D721Med (cell line): ENCODE data around the gene RXRB.

Experiments
- DNase-seq: peaks from one replicate; pipeline ENCODE4 v3.0.0; 2011; ENCODE audit warnings: low spot score; ENCODE audit not compliant: insufficient read length
- FAIRE-seq: peaks from 2 replicates; lab custom pipeline; 2011; peaks lifted over from hg19 to GRCh38; lab: Jason Lieb, UNC
- TF ChIP-seq, protein P1 (sequence below): IDR thresholded peaks from 2 replicates; pipeline ENCODE4 v1.5.1; 2012; ENCODE audit warnings: mild to moderate bottlenecking, control low read depth; ENCODE audit not compliant: insufficient read depth; ENCODE audit errors: missing control alignments

The RXRB gene

DNA sequence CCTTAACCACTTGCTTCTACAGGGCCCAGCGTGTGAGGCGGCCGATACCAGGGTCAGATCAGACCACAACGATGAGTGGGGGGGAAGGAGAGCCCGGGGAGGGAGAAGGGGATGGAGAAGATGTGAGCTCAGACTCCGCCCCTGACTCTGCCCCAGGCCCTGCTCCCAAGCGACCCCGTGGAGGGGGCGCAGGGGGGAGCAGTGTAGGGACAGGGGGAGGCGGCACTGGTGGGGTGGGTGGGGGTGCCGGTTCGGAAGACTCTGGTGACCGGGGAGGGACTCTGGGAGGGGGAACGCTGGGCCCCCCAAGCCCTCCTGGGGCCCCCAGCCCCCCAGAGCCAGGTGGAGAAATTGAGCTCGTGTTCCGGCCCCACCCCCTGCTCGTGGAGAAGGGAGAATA, 10.7 kb upstream of the RXRB start:
- DNase-seq: no peak
- TF ChIP-seq, protein P1, sequence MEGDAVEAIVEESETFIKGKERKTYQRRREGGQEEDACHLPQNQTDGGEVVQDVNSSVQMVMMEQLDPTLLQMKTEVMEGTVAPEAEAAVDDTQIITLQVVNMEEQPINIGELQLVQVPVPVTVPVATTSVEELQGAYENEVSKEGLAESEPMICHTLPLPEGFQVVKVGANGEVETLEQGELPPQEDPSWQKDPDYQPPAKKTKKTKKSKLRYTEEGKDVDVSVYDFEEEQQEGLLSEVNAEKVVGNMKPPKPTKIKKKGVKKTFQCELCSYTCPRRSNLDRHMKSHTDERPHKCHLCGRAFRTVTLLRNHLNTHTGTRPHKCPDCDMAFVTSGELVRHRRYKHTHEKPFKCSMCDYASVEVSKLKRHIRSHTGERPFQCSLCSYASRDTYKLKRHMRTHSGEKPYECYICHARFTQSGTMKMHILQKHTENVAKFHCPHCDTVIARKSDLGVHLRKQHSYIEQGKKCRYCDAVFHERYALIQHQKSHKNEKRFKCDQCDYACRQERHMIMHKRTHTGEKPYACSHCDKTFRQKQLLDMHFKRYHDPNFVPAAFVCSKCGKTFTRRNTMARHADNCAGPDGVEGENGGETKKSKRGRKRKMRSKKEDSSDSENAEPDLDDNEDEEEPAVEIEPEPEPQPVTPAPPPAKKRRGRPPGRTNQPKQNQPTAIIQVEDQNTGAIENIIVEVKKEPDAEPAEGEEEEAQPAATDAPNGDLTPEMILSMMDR: no peak
- no peak for FAIRE-seq

DNA sequence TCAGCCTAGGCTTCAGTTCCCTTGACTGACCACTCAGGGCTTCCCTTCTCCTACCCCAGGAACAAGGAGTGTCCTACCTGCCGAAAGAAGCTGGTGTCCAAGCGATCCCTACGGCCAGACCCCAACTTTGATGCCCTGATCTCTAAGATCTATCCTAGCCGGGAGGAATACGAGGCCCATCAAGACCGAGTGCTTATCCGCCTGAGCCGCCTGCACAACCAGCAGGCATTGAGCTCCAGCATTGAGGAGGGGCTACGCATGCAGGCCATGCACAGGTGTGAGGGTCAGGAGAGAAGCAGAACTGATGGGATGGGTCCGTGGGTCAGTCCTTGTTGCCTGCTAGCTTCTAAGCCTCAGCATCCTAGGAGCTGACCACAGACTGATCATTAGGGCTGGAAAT, 9.4 kb upstream of the RXRB start:
- DNase-seq: no peak
- TF ChIP-seq, protein P1: no peak
- no peak for FAIRE-seq

DNA sequence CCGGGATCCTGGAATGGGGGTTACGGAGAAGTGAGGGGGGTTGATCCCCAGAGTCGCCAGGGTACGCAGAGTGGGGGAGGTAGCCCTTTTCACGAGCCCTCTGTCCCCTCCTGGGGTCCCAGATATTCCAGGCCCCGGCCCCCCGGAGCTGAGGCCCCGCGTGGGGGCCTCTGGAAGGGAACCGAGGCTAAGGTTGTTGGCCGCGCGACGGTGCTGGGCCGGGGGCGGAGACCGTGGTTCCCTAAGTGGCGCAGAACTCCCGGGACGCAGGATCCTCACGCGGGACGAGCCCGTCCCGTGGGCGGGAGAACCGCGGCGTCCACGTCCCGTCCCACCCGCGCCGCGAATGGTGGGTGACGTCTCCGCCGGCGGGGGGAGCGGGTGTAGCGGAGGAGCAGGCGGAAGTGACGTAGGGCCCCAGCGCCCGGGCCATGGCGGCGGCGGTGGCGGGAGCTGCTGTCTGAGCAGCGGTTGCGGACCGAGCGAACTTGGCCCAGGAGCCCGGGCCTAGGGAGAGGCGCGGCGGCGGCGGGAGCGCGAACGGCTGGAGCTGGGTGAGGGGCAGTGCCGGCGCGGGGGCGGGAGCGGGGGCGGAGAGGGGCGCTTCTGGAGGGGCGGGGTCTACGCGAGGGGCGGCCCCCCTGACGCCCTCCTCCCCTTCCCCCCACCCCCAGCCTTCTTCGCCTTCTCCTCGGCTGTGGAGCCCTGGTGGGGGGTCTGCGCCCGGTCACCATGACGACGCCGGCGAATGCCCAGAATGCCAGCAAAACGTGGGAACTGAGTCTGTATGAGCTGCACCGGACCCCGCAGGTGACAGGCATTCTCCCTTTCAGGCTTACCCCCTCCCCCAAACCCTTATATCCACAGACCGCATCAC, 7.9 kb upstream of the RXRB start, which contains the start of gene RING1:
Gene RING1 (plus strand): TSS at position 410 of the 877 bp plus-strand sequence. CDS start 323 bp downstream, at position 733.
- peak; percentile 97 for DNase-seq
- TF ChIP-seq, protein P1: no peak
- FAIRE-seq: no peak

DNA sequence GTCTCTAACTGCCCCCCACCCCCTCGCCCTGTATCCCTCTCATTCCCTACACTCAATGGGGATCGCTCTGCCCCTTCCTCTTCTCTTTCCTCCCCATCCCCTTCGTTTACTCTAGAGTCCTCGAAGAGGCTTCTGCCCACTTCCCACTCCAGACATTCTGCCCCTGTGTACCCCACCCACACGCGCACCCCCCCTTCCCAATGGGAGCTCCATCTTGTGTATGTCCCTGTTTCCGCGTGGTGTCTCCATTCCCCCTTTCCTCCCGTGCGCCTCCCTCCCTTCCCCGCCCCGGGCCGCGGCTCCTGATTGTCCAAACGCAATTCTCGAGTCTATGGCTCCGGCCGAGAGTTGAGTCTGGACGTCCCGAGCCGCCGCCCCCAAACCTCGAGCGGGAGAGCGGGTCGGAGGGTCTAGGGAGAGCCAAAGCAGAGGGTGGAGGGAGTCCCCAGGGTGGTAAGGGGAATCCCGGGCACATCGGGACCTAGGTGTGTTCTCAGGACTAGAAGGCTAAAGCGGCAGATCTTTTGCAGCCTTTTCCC, 7.2 kb upstream of the RXRB start:
- DNase-seq: no peak
- no peak for FAIRE-seq
- TF ChIP-seq, protein P1: no peak

DNA sequence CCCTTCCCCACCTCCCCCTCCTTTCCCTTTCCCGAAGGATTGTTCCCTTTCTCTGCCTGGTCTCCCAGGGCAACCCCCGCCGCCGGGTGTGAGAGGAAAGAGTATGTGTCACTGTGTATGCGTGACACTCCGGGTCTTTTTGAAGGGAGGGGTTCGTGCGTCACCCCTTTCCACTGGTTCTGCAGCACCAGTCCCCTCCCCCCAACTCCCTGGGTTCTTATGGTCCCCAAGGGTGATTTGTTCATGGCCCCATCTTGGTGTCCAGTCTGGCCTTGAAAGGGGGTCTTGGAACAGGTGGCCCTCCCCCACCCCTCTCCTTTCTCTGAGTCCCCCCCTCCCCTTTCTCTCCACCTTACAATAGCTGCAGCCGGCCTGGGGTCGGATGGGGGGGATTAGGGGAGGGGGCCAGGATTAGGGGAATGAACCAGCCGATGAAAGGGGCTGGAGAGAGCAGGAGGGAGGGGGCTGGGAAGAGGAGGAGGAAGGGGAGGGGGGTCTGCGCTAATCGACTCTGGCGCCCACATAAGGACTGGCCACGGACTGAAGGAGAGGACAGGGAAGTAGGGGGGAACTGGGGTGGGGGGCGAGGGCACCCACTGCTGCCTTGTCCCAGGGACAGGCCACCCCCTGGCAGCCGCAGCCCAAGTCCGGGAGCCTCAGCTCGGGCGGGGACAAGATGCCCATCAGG, 6.5 kb upstream of the RXRB start:
- FAIRE-seq: no peak
- no peak for DNase-seq
- TF ChIP-seq, protein P1: no peak

DNA sequence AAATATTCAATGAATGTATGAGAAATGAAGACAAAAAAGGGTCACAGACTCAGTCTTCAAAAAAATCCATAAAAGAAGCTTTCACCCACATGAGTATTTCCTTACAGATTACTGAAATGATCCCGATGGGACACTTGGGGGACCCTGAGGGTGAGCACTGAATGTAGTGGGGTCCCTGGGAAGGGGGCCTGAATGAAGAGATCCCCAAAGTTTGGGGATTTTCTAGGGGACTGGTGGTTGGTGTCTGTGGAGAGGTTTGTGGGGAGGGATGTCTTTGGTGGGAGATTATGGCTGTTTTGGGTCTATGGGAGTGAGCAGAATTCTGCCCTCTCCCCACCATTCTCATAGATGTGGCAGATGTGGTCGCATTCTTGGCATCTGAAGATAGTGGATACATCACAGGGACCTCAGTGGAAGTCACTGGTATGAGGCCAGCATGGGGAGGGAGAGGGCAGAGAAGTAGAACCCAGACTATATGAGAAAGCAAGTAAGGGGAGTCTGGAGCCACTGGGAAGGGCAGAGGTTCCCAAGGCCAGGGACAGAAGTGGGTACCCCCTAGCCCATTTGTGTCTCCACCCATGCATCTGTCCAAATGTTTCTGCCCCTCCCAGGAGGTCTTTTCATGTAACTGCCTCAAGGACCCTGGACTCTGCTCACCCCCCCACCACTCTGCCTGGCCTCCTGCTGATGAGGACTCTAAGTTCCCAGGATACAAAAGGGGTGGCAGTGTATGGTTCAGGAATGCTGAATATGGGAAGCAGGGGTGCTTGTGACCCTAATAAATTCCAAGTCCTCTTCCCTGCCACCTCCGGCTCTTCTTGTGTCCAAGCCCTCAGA, 5.8 kb upstream of the RXRB start:
- TF ChIP-seq, protein P1: no peak
- FAIRE-seq: no peak
- DNase-seq: no peak
